ENCODE results near the gene ADGRD1.
A peak's percentile ranks its signal among the peaks of the same experiment; 100 is the strongest.

Gene ADGRD1

DNA sequence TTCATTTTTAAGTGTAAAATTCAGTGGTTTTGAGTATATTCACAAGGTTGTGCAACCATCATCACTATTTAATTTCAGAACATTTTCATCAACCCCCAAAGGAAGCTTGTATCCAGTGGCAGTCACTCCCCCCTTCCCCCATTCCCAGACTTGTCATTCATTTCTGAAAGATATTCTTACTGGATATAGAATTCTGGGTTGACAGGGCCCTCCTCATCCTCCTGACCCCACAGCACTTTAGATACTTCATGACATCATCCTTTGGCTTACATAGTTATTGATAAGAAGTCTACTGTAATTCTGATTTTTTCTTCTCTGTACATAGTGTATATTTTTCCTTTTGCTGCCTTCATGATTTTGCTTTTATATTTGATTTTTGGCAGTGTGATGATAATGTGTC is 8.8 kb upstream of the ADGRD1 start:
- no peak overlapping the region for H3K4me3 ChIP-seq (ENCODE audit: low read depth, low read length)
- DNase-seq (ENCODE audit: low read depth), result no peak
- TF ChIP-seq MYC (IDR thresholded peaks at IDR 0.05; ENCODE audit: low read depth, low read length) (no peak), POLR2A (IDR thresholded peaks at IDR 0.05; ENCODE audit: extremely low read depth, insufficient read length) (no peak)
- TF ChIP-seq, protein P1, sequence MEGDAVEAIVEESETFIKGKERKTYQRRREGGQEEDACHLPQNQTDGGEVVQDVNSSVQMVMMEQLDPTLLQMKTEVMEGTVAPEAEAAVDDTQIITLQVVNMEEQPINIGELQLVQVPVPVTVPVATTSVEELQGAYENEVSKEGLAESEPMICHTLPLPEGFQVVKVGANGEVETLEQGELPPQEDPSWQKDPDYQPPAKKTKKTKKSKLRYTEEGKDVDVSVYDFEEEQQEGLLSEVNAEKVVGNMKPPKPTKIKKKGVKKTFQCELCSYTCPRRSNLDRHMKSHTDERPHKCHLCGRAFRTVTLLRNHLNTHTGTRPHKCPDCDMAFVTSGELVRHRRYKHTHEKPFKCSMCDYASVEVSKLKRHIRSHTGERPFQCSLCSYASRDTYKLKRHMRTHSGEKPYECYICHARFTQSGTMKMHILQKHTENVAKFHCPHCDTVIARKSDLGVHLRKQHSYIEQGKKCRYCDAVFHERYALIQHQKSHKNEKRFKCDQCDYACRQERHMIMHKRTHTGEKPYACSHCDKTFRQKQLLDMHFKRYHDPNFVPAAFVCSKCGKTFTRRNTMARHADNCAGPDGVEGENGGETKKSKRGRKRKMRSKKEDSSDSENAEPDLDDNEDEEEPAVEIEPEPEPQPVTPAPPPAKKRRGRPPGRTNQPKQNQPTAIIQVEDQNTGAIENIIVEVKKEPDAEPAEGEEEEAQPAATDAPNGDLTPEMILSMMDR (IDR thresholded peaks at IDR 0.05; ENCODE audit: low read depth, low read length), result no peak
- TF ChIP-seq, protein P2, sequence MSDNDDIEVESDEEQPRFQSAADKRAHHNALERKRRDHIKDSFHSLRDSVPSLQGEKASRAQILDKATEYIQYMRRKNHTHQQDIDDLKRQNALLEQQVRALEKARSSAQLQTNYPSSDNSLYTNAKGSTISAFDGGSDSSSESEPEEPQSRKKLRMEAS (IDR thresholded peaks at IDR 0.05; ENCODE audit: low read depth, low read length), result no peak

DNA sequence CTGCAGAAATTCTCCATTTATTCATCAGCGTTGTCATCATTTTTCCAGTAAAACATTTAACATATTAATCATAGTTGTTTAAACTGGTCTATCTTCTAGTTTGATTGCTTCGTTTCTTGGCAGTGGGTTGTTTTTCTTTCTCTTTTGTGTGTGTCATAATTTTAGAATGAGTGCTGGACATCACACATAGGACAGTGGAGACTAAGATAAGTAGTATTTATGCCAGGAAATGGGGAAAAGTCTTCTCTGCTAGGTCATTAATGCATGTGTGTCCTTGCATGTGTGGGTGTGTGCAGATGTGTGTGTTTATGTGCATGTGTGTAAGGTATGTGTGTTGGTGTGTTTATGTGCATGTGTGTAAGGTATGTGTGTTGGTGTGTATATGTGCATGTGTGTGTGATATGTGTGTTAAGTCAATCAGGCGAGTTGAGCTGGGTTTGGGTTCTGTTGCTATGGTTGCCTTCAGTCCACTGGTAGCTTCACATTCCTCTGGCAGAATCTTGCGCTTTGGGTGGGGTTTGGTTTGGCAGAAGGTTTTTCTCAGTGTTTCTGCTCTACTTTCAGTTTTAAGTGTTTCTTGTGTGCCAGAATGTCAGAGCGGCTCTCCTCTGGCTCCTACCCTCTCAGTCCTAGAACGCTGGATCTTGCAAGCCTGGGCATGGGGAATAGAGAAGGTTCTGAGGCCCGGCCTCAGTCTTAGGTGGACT is 7.8 kb upstream of the ADGRD1 start:
- DNase-seq (ENCODE audit: low read depth), result no peak
- no peak overlapping the region for H3K4me3 ChIP-seq (ENCODE audit: low read depth, low read length)
- TF ChIP-seq MYC (IDR thresholded peaks at IDR 0.05; ENCODE audit: low read depth, low read length), result no peak
- TF ChIP-seq, protein P2 (IDR thresholded peaks at IDR 0.05; ENCODE audit: low read depth, low read length), result no peak
- TF ChIP-seq, protein P1 (IDR thresholded peaks at IDR 0.05; ENCODE audit: low read depth, low read length), result no peak

DNA sequence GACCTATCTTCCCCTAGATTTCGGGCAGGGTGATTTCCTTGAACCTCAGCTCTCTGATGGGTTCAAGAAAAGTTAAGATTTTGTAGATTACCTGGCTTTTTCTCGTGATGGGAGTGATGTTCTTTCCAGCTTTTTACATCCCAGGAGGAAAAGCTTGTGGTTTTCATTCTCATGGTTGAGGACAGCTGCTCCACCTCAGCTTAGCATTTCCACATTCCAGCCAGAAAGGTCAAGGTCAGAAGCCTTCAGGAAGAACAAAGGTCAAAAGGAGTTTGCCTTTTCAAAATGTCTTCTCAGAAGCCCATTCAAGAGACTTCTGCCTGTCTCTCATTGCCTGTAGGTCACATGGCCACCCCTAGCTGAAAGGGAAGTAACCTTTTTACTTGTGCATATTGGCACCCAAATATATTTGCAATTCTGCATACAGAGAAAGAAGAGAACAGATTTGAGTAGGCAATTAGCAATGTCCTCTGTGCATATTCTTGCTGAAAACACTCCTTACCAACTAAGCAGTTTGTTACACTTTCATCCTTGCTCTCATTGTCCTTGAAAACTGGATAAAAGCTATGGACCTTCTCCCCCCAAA is 6.6 kb upstream of the ADGRD1 start:
- H3K4me3 ChIP-seq (ENCODE audit: low read depth, low read length), result no peak overlapping the region
- DNase-seq (ENCODE audit: low read depth), result no peak
- TF ChIP-seq MYC (IDR thresholded peaks at IDR 0.05; ENCODE audit: low read depth, low read length) (no peak), POLR2A (IDR thresholded peaks at IDR 0.05; ENCODE audit: extremely low read depth, insufficient read length) (no peak)
- TF ChIP-seq, protein P2 (IDR thresholded peaks at IDR 0.05; ENCODE audit: low read depth, low read length), result peak; percentile 60
- TF ChIP-seq, protein P1 (IDR thresholded peaks at IDR 0.05; ENCODE audit: low read depth, low read length), result no peak

DNA sequence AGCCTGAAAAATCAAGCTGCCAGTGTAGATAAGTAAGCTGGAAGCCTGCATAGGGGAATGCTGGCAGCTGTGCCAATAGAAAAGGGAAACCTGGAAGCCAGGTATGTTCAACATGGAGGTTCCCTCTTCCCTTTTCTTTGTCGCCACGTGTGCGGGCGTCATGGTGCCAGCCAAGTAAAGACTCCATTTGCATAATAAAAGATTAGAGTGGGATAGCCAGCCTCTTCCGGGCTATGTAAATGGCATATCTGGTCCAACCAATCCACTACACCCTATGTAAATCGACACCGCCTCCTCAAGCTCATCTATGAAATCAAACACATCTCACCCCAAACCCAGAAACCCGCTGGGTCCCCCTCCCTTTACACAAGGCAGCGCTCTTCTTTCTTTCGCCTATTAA is 5.6 kb upstream of the ADGRD1 start:
- TF ChIP-seq, protein P2 (IDR thresholded peaks at IDR 0.05; ENCODE audit: low read depth, low read length), result no peak
- TF ChIP-seq, protein P1 (IDR thresholded peaks at IDR 0.05; ENCODE audit: low read depth, low read length), result no peak
- TF ChIP-seq MYC (IDR thresholded peaks at IDR 0.05; ENCODE audit: low read depth, low read length) (no peak), POLR2A (IDR thresholded peaks at IDR 0.05; ENCODE audit: extremely low read depth, insufficient read length) (no peak)
- DNase-seq (ENCODE audit: low read depth), result no peak
- H3K4me3 ChIP-seq (ENCODE audit: low read depth, low read length), result no peak overlapping the region

DNA sequence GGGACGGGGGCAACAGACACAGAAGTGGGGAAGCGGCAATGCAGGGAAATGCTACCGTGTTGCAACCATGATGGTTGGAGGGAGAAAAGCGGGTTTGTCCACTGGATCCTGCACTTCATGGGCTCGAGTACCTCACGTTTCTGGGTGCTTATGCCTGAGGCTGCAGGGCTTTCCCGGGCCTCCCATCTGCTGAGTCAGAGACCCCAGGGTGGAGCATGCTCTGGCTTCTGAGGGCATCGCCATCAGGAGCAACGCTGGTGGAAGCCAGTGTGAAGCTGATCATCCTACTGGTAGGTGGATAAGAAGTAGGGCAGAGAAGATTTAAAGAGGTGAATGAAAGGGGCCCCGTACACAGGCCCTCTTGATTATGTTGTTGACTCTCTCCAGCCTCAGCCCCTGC is 5.0 kb upstream of the ADGRD1 start:
- TF ChIP-seq, protein P1 (IDR thresholded peaks at IDR 0.05; ENCODE audit: low read depth, low read length), result no peak
- TF ChIP-seq, protein P2 (IDR thresholded peaks at IDR 0.05; ENCODE audit: low read depth, low read length), result no peak
- no peak for TF ChIP-seq POLR2A (IDR thresholded peaks at IDR 0.05; ENCODE audit: extremely low read depth, insufficient read length)
- DNase-seq (ENCODE audit: low read depth), result no peak
- no peak overlapping the region for H3K4me3 ChIP-seq (ENCODE audit: low read depth, low read length)

Data from NB4 (cell line).